Measurements from ENCODE around the gene HEATR9. TPM values are rescaled to one million over a fixed set of nuclear protein-coding genes. Genes with fewer than 3 reads are reported as not detected.

The HEATR9 gene
- total and polyA plus RNA-seq, 2 of the 13 experiments (the other 11 are each of a cell fraction or from before 2014, with no cell fraction given) = not detected

DNA sequence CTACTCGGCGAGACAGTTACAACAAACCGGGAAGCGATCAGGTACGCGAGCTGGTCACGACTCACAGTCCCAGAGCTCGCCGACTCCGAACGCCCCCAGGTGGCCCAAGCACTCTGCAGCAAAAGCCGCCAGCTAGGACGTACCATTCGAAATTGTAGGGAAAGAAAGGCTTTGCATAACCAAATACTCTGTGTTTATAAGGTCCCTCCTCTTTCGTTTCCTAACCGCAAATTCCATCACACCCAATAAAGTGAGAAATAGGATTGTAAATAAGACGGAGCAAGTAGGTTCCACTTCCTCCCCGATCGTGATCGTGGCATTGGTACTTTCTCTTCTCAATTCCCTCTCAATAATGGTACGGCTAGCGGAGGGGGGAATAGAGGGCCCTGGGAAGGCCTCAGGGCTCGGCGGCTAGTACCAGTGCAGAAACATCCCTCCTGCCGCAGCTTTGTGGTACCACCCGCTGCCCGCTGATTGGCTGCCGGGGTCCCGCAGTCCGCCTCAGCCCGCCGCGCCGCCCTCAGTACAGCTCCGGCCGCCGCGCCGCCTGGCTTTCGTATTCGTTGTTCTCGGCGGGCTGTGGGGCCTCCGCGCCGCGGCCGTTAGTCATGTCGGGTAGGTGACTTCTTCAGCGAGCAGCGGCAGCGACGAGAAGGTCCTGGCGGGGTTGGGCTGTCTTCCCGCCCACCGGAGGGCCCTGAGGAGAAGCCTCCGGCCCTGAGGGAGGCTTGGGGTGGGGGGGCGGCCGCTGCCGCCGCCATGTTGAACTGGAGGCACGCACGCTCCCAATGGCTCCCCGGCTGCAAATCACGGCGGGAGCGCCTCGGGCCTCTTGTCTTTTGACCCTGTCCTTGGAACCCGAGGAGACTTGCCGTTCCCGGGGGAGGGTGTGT is 59.5 kb downstream of the HEATR9 start, which contains the start of gene TAF15 (continued):
- peak; percentile 89 for TF ChIP-seq ARID4A (CRISPR knock-in tag; IDR thresholded peaks at IDR 0.05; ENCODE audit: borderline replicate concordance)
- no peak for TF ChIP-seq SOX13 (IDR thresholded peaks at IDR 0.05)
- no peak for TF ChIP-seq SOX13 (CRISPR knock-in tag; conservative IDR thresholded peaks at IDR 0.05 in 1 of 2, IDR thresholded peaks at IDR 0.05 in 1 of 2)
- no peak for TF ChIP-seq ZNF160 (CRISPR knock-in tag; IDR thresholded peaks at IDR 0.05)
- no peak for TF ChIP-seq ZMYM3 (CRISPR knock-in tag; IDR thresholded peaks at IDR 0.05)
- no peak for TF ChIP-seq ISX (CRISPR knock-in tag; conservative IDR thresholded peaks at IDR 0.05)
- TF ChIP-seq IRF1 (CRISPR knock-in tag; IDR thresholded peaks at IDR 0.05; ENCODE audit: low read depth) = no peak
- TF ChIP-seq TAF1 (CRISPR knock-in tag; IDR thresholded peaks at IDR 0.05) = peak; percentile 99
- no peak for TF ChIP-seq ZFP41 (CRISPR knock-in tag; IDR thresholded peaks at IDR 0.05; ENCODE audit: borderline replicate concordance)
- TF ChIP-seq ONECUT2 (CRISPR knock-in tag; IDR thresholded peaks at IDR 0.05) = no peak
- TF ChIP-seq KLF16 (CRISPR knock-in tag; IDR thresholded peaks at IDR 0.05) = peak in 1 of 2 experiments; percentile 19; a peak in 1 of 4 replicates
- no peak for TF ChIP-seq CHCHD3 (CRISPR knock-in tag; IDR thresholded peaks at IDR 0.05)
- no peak for TF ChIP-seq SIX1 (CRISPR knock-in tag; IDR thresholded peaks at IDR 0.05; ENCODE audit: borderline replicate concordance)
- peak; percentile 93 for TF ChIP-seq ZNF563 (CRISPR knock-in tag; IDR thresholded peaks at IDR 0.05)
- TF ChIP-seq ELF1 (CRISPR knock-in tag; IDR thresholded peaks at IDR 0.05) = 0 out of 2 replicates have a peak, but pooled peaks have one; percentile 17
- no peak for TF ChIP-seq ZNF282 (IDR thresholded peaks at IDR 0.05; ENCODE audit: partially characterized antibody)
- TF ChIP-seq ZNF207 (IDR thresholded peaks at IDR 0.05; ENCODE audit: borderline replicate concordance) = no peak
- TF ChIP-seq ZNF275 (CRISPR knock-in tag; IDR thresholded peaks at IDR 0.05; ENCODE audit: borderline replicate concordance) = no peak
- TF ChIP-seq HBP1 (CRISPR knock-in tag; IDR thresholded peaks at IDR 0.05; ENCODE audit: low read depth) = no peak; the same call in 1 of the 2 replicates
- TF ChIP-seq ZNF121 (CRISPR knock-in tag; IDR thresholded peaks at IDR 0.05) = no peak
- peak; percentile 59 for TF ChIP-seq HDAC1 (CRISPR knock-in tag; IDR thresholded peaks at IDR 0.05)
- TF ChIP-seq CC2D1A (CRISPR knock-in tag; IDR thresholded peaks at IDR 0.05) = no peak

All from HepG2 (cell line).